Renal cortical epithelial cell (primary cell): ENCODE measurements around the gene GRM2. TPM values are rescaled to one million over a fixed set of nuclear protein-coding genes. Genes with fewer than 3 reads are reported as not detected.
A peak's percentile ranks its signal among the peaks of the same experiment; 100 is the strongest.

Experiments used
- DNase-seq: peaks from one replicate; pipeline ENCODE4 v3.0.0-alpha.2; 2011; ENCODE audit warnings: low read depth
- total RNA-seq: library from RNA; depleted of rRNA; stranded (reverse); fragments of >200 nt; gene quantifications from 2 replicates; pipeline ENCODE4 v1.2.3, GENCODE V29; 2014

The GRM2 gene
- total RNA-seq, 1 donor from 2014 or later = 0.05 TPM

DNA sequence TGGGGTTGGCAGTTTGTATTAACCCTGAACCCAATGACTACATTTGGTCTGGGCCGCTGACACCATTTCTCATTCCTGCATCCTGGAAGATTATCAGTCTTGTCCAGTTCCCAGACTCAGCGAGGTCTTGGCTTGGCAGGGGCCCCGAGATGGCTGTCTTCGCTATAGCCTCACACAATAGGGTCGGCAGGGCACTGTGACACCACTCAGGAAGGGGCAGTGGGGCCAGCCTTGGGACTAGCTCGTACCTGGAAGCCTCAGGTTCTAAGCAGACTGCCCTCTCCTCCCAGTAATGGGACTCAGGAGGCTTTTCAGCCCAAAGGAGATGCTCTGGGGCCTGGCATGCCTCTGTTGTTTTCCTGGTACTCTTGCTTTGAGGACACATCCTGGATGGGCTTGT lies 26.7 kb upstream of the GRM2 start:
- DNase-seq = no peak

DNA sequence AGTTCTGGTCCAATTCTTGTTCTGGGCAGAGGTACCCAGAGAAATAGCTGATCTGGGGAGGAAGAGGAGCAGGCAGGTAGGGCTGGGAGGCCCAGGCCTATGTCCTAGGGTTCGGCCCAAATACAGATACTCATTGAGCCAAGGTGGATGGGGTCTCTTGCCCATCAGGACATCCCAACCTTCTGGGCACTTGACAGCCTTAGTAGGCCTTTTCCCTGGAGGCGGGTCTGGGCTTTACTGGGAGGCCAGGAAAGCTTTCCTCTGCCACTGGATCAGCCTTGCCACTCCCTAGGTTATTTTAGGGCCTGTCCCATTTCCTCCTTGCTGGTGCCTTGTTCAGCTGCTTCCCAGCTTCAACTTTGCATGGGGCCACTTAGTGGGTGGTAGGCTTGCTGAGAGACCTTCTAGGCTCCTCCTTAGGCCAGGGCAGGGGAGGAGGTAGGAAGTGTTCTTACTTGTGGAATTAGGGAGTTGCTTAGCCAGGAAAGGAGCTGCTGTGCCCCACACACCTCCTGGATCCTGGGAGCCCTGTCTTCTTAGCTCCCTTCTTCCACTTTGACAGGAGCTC lies 26.1 kb upstream of the GRM2 start:
- DNase-seq = no peak

DNA sequence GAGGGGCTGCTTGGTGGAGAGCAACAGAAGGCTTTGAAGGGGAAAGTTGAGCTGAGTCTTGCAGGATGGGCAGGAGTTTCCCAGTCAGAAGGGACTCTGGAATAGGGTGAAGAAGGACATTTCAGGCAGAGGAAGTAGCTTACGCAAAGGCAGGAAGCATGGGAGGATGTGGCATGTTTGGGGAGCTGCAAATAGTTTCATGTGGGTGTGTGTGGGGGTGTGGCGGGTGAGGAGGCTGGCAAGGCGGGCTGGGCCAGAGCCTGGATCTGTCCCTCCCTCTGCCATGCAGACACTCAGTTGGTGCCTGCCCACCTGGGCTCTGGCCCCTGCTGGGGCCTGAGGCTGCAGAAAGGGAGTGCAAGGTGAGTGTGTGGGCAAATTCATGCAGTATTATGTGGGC lies 25.4 kb upstream of the GRM2 start:
- DNase-seq = no peak

- peak; percentile 83 for DNase-seq
These were observed 24.8 kb upstream of the GRM2 start for GRCh38 chr3:51682079-51682478.

GRCh38 chr3:51682526-51682925 lies 24.3 kb upstream of the GRM2 start:
- DNase-seq = no peak

DNA sequence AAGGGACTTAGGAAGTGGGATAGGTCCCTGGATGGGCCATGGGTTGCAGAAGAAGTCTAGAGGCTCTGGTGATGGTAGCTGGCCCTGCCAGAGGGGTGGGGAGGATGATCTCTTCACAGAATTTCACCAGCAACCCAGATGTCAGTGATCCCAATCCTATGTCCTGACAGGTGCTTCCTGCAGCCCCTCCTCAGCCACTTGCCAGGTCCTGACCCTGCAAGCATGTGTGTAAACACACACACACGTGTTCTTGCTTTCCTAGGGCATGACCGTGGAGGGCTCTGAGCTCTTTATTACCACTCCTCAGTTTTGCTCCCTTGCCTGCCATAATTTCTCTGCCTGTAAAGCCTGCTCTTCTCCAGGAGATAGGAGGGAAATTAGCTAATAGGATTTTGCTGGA lies 23.3 kb upstream of the GRM2 start:
- DNase-seq = no peak

DNA sequence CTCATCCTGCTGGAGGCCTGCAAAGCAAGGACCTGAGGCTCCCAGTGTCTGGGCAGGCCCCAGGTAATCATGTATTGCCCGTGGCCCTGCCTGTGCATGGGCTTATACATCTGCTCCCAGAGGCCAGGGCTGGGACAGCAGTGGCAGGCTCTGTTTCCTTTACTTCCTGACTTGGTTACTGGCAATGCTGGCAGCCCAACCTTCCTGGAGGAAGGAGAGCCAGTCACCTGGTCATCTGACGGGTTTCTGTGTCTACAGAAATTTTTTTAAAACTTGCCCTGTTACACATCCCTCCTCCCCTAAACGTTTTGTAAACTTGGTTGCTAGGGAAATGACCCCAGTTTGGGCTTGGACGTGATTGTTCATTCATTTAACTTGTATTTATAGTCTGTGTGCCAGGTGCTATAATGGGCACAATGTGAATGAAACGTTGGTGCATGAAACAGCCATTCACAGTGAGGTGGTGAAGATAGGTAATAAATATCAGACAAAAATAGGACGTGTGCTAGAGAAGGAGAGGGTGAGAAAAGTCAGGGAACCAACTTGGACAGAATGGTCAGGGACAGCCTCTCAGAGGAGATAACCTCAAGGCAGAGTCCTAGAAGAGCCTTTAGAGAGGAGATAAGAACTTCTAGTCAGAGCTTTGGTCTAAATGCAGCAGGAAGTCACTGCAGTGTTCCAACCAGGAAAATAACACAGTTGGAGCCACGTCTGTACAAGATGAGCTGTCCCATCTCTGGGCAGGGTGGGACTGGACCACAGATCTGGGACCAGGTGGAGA lies 21.7 kb upstream of the GRM2 start:
- peak; percentile 18 for DNase-seq

- DNase-seq = no peak
These were observed 20.8 kb upstream of the GRM2 start for GRCh38 chr3:51686056-51686455.

- DNase-seq = no peak
These were observed 20.2 kb upstream of the GRM2 start for GRCh38 chr3:51686512-51687215.

DNA sequence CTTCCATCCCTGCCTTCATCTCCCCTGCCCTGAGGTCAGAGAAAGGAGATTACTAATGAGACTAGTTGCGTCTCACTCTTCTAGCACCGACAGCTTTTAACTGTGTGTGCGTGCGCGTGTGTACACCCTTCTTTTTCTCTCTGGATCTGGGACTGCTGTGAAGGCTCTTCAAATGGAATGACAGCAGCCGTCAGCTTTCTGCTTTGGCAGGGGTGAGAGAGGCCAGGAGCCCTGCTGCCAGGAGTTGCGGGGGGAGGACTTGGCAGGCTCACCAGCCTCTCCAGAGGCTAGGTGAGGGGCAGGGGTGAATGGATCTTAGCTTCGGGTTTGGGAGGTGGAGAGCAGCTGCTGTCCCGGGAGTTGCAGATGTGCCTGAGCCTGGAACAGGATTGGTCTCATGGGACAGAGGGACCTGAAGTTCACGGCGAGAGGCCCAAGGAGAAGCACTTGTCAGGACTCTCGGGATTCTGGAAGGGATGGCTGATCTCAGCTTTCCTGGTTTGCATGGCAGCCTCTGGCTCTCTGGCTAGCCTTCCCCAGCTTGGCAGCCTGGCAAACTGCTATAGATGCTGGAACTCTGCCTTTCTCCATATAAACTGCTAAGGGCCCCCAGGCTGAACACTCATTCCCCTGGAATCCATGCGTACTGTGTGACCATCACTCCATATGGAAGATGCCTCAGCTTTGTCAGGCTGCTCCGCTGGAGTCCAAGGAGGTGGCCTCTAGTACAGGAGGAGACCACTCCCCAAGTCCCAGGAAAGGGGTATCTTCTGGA lies 19.2 kb upstream of the GRM2 start:
- DNase-seq = no peak

DNA sequence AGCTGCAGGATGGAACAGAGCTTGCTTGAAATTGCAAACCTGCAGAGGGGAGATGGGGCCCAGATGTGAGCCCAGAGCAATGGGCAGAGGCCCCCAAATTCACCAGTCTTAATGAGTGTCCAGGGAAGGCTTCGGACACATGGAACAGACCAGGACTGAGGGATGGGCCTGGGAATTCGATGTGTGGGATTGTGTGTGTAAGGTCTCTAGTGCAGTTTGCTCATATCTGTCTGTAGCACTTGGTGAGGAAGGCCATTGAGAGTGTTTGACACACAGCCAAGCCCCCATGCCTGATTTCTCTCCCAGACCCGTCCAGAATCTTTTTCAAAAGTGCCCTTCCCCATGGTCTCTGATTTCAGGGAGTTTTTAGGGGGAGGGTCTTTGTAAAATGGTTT lies 18.7 kb upstream of the GRM2 start:
- DNase-seq = no peak

DNA sequence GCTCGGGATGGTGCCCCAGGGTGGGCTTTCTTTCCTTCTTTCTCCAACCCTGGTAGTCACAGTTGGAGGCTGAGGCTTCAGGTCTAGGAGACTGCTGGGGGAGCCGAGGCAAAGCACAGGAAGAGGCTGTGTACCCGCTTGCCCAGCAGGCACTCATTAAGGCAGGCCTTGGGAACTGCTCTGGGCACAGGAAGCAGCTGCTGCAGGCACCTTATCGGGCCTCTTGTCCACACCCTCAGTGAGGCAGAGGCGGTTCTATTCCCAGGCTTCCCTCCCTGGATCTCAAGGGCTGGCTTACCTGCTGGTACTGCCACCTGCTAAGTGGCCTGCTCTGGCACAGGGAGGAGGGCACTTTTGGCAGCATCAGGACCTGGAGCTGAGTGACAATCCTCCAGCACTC lies 15.8 kb upstream of the GRM2 start:
- DNase-seq = no peak

- DNase-seq = no peak
These were observed 14.9 kb upstream of the GRM2 start for GRCh38 chr3:51691949-51692348.

DNA sequence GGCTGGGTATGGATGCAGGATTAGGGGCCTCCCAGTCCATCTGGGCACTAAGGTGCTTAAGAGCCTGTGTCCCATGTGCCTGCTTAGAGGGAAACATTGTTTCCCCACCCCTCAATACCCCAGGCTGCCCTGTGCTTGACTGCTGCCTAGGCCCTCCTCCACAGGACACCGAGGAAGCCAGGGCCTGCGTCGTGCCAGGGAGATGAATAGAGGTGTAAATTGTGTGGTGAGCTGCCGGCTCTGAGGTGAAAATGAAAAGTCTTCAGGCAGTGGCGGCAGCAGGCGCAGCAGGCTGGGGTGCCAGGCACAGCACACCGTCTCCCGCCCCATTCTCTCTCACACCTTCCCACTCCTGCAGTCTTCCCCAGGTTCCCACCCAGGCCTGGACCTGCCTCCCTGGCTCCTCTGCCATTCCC lies 13.9 kb upstream of the GRM2 start:
- no peak for DNase-seq

DNA sequence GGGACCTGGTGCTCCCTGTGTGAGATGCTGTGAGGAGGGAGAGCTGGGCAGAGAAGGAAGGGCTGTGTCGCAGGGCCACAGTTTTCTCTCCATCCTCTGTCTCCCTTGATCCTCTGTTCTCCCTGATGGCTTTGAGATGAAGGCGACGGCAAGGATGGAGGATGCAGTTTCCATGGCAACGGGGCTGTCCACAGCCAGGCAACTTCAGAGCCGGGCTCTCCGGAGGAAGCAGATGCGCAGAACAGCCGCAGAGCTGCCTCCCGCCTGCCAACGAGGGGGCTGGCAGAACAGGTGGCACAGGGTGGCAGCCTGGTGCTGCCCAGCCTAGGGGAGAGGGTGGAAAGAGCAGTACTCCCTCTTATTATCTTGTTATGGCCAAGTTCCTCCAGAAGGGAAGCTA lies 9.9 kb upstream of the GRM2 start:
- no peak for DNase-seq

DNA sequence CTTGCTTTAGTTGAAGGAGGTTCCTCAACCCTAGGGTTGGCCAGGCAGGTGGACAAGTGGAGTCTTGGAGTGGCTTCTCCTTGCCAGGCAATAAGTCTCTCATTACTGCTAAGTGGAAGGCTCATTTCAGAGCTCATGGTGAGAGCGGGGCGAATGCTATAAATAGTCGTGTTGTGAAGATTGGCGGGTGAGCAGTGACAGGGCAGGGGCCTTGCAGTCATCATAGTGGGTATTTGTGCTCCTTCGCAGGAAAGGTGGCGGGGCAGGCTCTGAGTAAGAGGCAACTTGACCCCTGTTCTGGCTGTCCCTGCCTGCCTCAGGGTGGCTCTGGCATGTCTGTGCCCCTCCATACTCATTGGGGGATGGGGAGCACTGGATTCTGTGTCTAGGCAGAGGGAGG lies 8.7 kb upstream of the GRM2 start:
- DNase-seq = no peak

DNA sequence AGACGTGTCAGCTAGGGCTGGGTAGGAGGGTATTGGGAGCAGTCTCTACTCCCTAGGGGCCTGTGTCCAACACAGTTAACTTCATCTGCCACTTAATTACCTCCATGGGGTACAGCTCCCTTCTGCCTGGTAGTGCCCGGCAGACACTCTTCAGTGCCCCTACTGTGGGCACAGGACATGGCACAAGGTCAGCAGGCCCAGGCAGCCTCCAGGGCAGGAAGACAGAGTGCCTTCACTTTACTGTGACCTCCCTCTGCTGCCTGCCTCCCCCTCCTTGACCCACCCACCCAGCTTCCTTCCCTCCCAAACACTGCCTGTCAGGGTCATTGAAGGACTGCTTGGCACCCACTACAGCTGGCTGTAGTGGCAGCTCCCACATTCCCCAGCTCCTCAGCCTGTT lies 6.5 kb upstream of the GRM2 start:
- no peak for DNase-seq

- DNase-seq = no peak
These were observed 4.7 kb upstream of the GRM2 start for GRCh38 chr3:51702156-51702555.

DNA sequence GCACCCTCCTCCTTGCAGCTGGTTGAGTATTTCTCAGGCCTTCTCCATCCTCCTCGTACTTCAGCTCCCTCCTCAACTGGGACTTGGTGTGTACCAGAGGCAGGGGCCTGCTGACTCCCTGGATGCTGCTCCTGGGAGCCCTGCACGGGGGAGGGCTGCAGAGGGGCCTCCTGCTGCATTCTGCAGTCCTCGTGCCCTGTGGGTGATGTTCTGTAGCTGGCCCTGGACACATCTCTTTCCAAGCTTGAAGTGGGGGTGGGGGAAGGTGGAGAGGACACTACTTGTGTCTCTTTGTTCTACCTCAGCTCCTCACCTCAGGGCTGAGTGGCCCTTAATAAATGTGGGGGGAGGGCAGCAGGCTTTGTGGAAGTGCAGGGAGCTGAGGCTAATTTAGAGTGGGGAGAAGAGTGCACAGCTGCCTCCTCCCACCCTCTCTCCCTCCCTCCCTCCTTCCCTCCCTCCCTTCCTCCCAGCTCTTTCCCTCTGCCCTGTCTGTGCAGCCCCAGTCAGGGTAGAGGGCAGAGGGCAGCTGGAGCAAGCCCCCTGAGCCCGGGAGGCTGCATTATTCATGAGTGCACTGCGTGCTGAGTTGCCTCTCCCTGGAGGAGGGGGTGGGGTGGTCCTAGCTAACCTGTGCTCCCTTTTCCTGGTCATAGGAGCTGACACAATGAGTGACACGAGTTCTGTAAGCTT lies 3.7 kb upstream of the GRM2 start:
- no peak for DNase-seq

DNA sequence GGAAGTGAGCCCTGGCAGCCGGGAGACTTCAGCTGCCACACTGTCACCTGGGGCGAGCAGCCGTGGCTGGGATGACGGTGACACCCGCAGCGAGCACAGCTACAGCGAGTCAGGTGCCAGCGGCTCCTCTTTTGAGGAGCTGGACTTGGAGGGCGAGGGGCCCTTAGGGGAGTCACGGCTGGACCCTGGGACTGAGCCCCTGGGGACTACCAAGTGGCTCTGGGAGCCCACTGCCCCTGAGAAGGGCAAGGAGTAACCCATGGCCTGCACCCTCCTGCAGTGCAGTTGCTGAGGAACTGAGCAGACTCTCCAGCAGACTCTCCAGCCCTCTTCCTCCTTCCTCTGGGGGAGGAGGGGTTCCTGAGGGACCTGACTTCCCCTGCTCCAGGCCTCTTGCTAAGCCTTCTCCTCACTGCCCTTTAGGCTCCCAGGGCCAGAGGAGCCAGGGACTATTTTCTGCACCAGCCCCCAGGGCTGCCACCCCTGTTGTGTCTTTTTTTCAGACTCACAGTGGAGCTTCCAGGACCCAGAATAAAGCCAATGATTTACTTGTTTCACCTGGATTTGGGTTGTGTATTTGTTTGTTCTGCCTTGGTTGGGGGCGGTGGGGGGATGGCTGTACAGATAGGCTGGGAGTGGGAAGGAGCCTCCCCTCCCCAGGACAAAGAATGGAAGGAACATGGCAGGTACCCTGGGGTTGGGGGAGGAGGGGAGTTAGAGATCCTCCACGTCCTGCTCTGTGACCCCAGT lies 2.9 kb upstream of the GRM2 start:
- DNase-seq = no peak

- DNase-seq = no peak
These were observed 2.3 kb upstream of the GRM2 start for GRCh38 chr3:51704511-51704950.
